Colonic mucosa (tissue), 4 donors: Measurements from ENCODE around the gene CCPG1. TPM values are rescaled to one million over a fixed set of nuclear protein-coding genes. Genes with fewer than 3 reads are reported as not detected.

Experiments
- DNase-seq: peaks from one replicate; pipeline ENCODE4 v3.0.0-alpha.2; 2020
- H3K27ac ChIP-seq: fragments of 200-600 bp; one replicate; pipeline ENCODE4 v1.8.0; 2021
- H3K27me3 ChIP-seq: fragments of 200-600 bp; one replicate; pipeline ENCODE4 v1.8.0; 2021
- H3K36me3 ChIP-seq: fragments of 200-600 bp; one replicate; pipeline ENCODE4 v1.8.0; 2021
- H3K4me1 ChIP-seq: fragments of 200-600 bp; one replicate; pipeline ENCODE4 v1.8.0; 2021; ENCODE audit warnings: mild to moderate bottlenecking
- H3K4me3 ChIP-seq: fragments of 200-600 bp; one replicate; pipeline ENCODE4 v1.8.0; 2021
- H3K9ac ChIP-seq, 2 donors: one replicate each; pipeline ENCODE4 v1.7.0; 2013; ENCODE audit warnings: control low read depth in 2 of 2, low read depth in 2 of 2, low read length in 2 of 2
- H3K9me3 ChIP-seq: fragments of 200-600 bp; one replicate; pipeline ENCODE4 v1.8.0; 2021
- CTCF ChIP-seq: fragments of 200-600 bp; IDR thresholded peaks from one replicate; pipeline ENCODE4 v1.8.0; 2022; ENCODE audit warnings: antibody characterized with exemption, mild to moderate bottlenecking
- intact Hi-C: fragments of 100-400 bp; cut with DNase I; formaldehyde crosslinking; loops from one replicate; pipeline ENCODE4 v1.14.1; 2022
- total RNA-seq, 2 donors: library from RNA; stranded (reverse); fragmentation: NEBNext Ultra II Directional in 1 of 2; extraction: Animal tissue kit (Norgen Biotek cat#: 25700) in 1 of 2; gene quantifications; one replicate each; pipeline ENCODE4 v1.2.1, GENCODE V29; 2021
- donor health status: healthy.
- donor health status: DM: no; HTN: no; CAD: no.
- donor health status: DM: no; HTN: no; CAD: no.

Gene CCPG1
- total RNA-seq, 2 donors from 2014 or later = 57.9 to 71.7 TPM

- Histone ChIP-seq H3K36me3 (peaks cover 3% of the 10 kb centered on the region), H3K9me3 (no peaks in the 10 kb centered on the region), H3K27ac (no peak overlapping the region), H3K4me1 (no peaks in the 10 kb centered on the region), H3K27me3 (no peaks in the 10 kb centered on the region), H3K4me3 (no peak overlapping the region), H3K9ac (no peak overlapping the region)
- no peak for DNase-seq
- intact Hi-C loops = no loop called here
- TF ChIP-seq CTCF = no peak
Measured at GRCh38 chr15:55334371-55334770, 73.8 kb downstream of the CCPG1 start.

- H3K9ac ChIP-seq = no peak overlapping the region
- TF ChIP-seq CTCF = no peak
- H3K9me3 ChIP-seq = no peaks in the 10 kb centered on the region
- no peak overlapping the region for H3K27ac ChIP-seq
- no peak overlapping the region for H3K4me3 ChIP-seq
- intact Hi-C loops = no loop called here
- DNase-seq = no peak
- no peaks in the 10 kb centered on the region for H3K27me3 ChIP-seq
- H3K4me1 ChIP-seq = no peaks in the 10 kb centered on the region
- H3K36me3 ChIP-seq = peaks cover 3% of the 10 kb centered on the region
Measured at GRCh38 chr15:55327387-55327786, 80.8 kb downstream of the CCPG1 start.

- Histone ChIP-seq H3K27ac (no peak overlapping the region), H3K36me3 (no peaks in the 10 kb centered on the region), H3K9me3 (no peaks in the 10 kb centered on the region), H3K4me1 (peaks cover 9% of the 10 kb centered on the region), H3K9ac (no peak overlapping the region), H3K27me3 (no peaks in the 10 kb centered on the region), H3K4me3 (no peak overlapping the region)
- intact Hi-C loops = no loop called here
- DNase-seq = no peak
- no peak for TF ChIP-seq CTCF
Measured at GRCh38 chr15:55322467-55322866, 85.7 kb downstream of the CCPG1 start.

- intact Hi-C loops = no loop called here
- no peak overlapping the region for H3K27ac ChIP-seq
- no peaks in the 10 kb centered on the region for H3K9me3 ChIP-seq
- no peak for TF ChIP-seq CTCF
- no peaks in the 10 kb centered on the region for H3K36me3 ChIP-seq
- DNase-seq = no peak
- no peak overlapping the region for H3K4me3 ChIP-seq
- peaks cover 9% of the 10 kb centered on the region for H3K4me1 ChIP-seq
- H3K27me3 ChIP-seq = no peaks in the 10 kb centered on the region
- H3K9ac ChIP-seq = no peak overlapping the region
Measured at GRCh38 chr15:55320963-55321362, 87.2 kb downstream of the CCPG1 start.

GRCh38 chr15:55320238-55320550 lies 88.0 kb downstream of the CCPG1 start:
- no peak for TF ChIP-seq CTCF
- H3K36me3 ChIP-seq = no peaks in the 10 kb centered on the region
- H3K9me3 ChIP-seq = no peaks in the 10 kb centered on the region
- H3K4me1 ChIP-seq = peaks cover 9% of the 10 kb centered on the region
- H3K27me3 ChIP-seq = no peaks in the 10 kb centered on the region
- H3K9ac ChIP-seq = peak overlapping the region in 1 of 2 donors; percentile 23
- H3K4me3 ChIP-seq = no peak overlapping the region
- DNase-seq = no peak
- no peak overlapping the region for H3K27ac ChIP-seq
- intact Hi-C loops = no loop called here
